ENCODE measurements around the gene MT4. TPM values are rescaled to one million over a fixed set of nuclear protein-coding genes. Genes with fewer than 3 reads are reported as not detected.

MT4 gene
- total RNA-seq, 1 experiment from 2014 or later: not detected

- ChIA-PET CTCF (no interaction called here), POLR2A (no interaction called here)
- no peak for DNase-seq
- H3K4me1 Mint-ChIP-seq (ENCODE audit: low read depth, unreplicated experiment): peaks cover 7% of the 10 kb centered on the region
- no TSS peak for BruUV-seq (replicated peaks)
- no peak overlapping the region for H3K27ac Mint-ChIP-seq (ENCODE audit: unreplicated experiment)
- H3K4me3 Mint-ChIP-seq (ENCODE audit: unreplicated experiment): no peak overlapping the region
- Histone ChIP-seq H3K4me1 (no peaks in the 10 kb centered on the region), H3K4me3 (ENCODE audit: low read depth, low read length) (no peak overlapping the region), H3K36me3 (ENCODE audit: control insufficient read depth, insufficient read depth, low read length) (no peaks in the 10 kb centered on the region), H3K27me3 (replicated peaks; ENCODE audit: control insufficient read depth, insufficient read depth, low read length) (no peaks in the 10 kb centered on the region; the same call in 1 of the 2 replicates), H3K9me3 (no peaks in the 10 kb centered on the region)
- TF ChIP-seq, protein P1, sequence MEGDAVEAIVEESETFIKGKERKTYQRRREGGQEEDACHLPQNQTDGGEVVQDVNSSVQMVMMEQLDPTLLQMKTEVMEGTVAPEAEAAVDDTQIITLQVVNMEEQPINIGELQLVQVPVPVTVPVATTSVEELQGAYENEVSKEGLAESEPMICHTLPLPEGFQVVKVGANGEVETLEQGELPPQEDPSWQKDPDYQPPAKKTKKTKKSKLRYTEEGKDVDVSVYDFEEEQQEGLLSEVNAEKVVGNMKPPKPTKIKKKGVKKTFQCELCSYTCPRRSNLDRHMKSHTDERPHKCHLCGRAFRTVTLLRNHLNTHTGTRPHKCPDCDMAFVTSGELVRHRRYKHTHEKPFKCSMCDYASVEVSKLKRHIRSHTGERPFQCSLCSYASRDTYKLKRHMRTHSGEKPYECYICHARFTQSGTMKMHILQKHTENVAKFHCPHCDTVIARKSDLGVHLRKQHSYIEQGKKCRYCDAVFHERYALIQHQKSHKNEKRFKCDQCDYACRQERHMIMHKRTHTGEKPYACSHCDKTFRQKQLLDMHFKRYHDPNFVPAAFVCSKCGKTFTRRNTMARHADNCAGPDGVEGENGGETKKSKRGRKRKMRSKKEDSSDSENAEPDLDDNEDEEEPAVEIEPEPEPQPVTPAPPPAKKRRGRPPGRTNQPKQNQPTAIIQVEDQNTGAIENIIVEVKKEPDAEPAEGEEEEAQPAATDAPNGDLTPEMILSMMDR (IDR thresholded peaks at IDR 0.05; ENCODE audit: insufficient read depth in 1 of 2, low read depth in 1 of 2, low read length in 1 of 2, severe bottlenecking in 1 of 2, unreplicated experiment in 1 of 2): no peak
- H3K36me3 Mint-ChIP-seq (ENCODE audit: insufficient read depth, unreplicated experiment): no peaks in the 10 kb centered on the region
- H3K9me3 Mint-ChIP-seq (ENCODE audit: unreplicated experiment): no peaks in the 10 kb centered on the region
- peaks cover 11% of the 10 kb centered on the region for H3K27me3 Mint-ChIP-seq (ENCODE audit: insufficient read depth, unreplicated experiment)
- intact Hi-C loops (cut with micrococcal nuclease; ENCODE audit: unreplicated experiment): no loop called here
These were observed 50.5 kb downstream of the MT4 start for GRCh38 chr16:56615353-56615752.

DNA sequence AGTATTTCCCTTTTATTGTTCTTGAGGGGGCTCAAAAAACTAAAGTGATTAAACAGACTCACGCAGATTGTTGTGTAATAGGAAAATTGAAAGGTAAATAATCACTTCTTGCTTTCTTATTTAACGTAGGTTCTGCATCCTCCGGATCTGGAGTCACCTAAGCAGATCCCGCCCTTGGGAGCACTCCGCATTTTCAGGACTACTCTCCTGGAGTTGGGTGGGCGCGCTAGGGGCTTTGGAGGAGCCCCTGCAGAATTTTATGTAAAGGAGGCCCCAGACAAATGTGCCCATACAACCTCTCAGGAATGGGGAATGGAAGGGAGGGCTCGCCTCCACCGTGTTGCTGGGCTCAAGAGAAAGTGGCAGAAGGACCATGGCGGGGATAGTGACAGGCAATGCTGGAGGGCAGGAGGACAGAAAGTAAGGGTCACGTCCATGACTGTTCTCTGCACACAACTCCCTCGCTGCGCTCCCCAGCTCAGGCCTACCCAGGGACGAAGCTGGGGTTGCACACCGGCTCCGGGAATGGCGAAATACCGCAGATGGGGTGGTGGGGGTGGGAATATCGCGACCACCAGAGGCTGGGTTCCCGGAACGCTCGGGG is 51.8 kb downstream of the MT4 start:
- Mint-ChIP-seq H3K27ac (ENCODE audit: unreplicated experiment) (no peak overlapping the region), H3K27me3 (ENCODE audit: insufficient read depth, unreplicated experiment) (peaks cover 10% of the 10 kb centered on the region), H3K4me1 (ENCODE audit: low read depth, unreplicated experiment) (no peaks in the 10 kb centered on the region), H3K4me3 (ENCODE audit: unreplicated experiment) (peak overlapping the region; percentile 56), H3K36me3 (ENCODE audit: insufficient read depth, unreplicated experiment) (no peaks in the 10 kb centered on the region), H3K9me3 (ENCODE audit: unreplicated experiment) (no peaks in the 10 kb centered on the region)
- Histone ChIP-seq H3K27me3 (replicated peaks; ENCODE audit: control insufficient read depth, insufficient read depth, low read length) (no peaks in the 10 kb centered on the region; the same call in 1 of the 2 replicates), H3K4me3 (ENCODE audit: low read depth, low read length) (no peak overlapping the region; the same call in 1 of the 2 replicates), H3K9me3 (no peaks in the 10 kb centered on the region), H3K4me1 (no peaks in the 10 kb centered on the region), H3K36me3 (ENCODE audit: control insufficient read depth, insufficient read depth, low read length) (no peaks in the 10 kb centered on the region)
- no TSS peak for BruUV-seq (replicated peaks)
- ChIA-PET POLR2A (no interaction called here), CTCF (no interaction called here)
- intact Hi-C loops (cut with micrococcal nuclease; ENCODE audit: unreplicated experiment): no loop called here
- TF ChIP-seq, protein P1 (IDR thresholded peaks at IDR 0.05; ENCODE audit: insufficient read depth in 1 of 2, low read depth in 1 of 2, low read length in 1 of 2, severe bottlenecking in 1 of 2, unreplicated experiment in 1 of 2): no peak
- DNase-seq: no peak

- Mint-ChIP-seq H3K27me3 (ENCODE audit: insufficient read depth, unreplicated experiment) (peaks cover 10% of the 10 kb centered on the region), H3K9me3 (ENCODE audit: unreplicated experiment) (no peaks in the 10 kb centered on the region), H3K27ac (ENCODE audit: unreplicated experiment) (no peak overlapping the region), H3K4me3 (ENCODE audit: unreplicated experiment) (peak overlapping the region; percentile 56), H3K36me3 (ENCODE audit: insufficient read depth, unreplicated experiment) (no peaks in the 10 kb centered on the region), H3K4me1 (ENCODE audit: low read depth, unreplicated experiment) (no peaks in the 10 kb centered on the region)
- TF ChIP-seq, protein P1 (IDR thresholded peaks at IDR 0.05; ENCODE audit: insufficient read depth in 1 of 2, low read depth in 1 of 2, low read length in 1 of 2, severe bottlenecking in 1 of 2, unreplicated experiment in 1 of 2): no peak
- ChIA-PET POLR2A (no interaction called here), CTCF (no interaction called here)
- Histone ChIP-seq H3K36me3 (ENCODE audit: control insufficient read depth, insufficient read depth, low read length) (no peaks in the 10 kb centered on the region), H3K27me3 (replicated peaks; ENCODE audit: control insufficient read depth, insufficient read depth, low read length) (no peaks in the 10 kb centered on the region; the same call in 1 of the 2 replicates), H3K4me3 (ENCODE audit: low read depth, low read length) (no peak overlapping the region; the same call in 1 of the 2 replicates), H3K4me1 (no peaks in the 10 kb centered on the region), H3K9me3 (no peaks in the 10 kb centered on the region)
- BruUV-seq (replicated peaks): no TSS peak
- intact Hi-C loops (cut with micrococcal nuclease; ENCODE audit: unreplicated experiment): no loop called here
- DNase-seq: no peak
These were observed 52.6 kb downstream of the MT4 start for GRCh38 chr16:56617212-56618085.

Measured in Caco-2 (cell line).